Fibroblast of lung (primary cell): ENCODE results near the gene KLF16. TPM values are rescaled to one million over a fixed set of nuclear protein-coding genes. Genes with fewer than 3 reads are reported as not detected.

Experiments used
- DNase-seq, 2 donors: peaks; one replicate each; pipeline versions ENCODE4 v3.0.0 to v3.0.0-alpha.2; 2010; ENCODE audit warnings: low read depth in 2 of 2
- H2AFZ ChIP-seq: 2 replicates; pipeline ENCODE4 v1.5.1; 2012; ENCODE audit warnings: low read length, control low read depth, inconsistent platforms
- H3K27ac ChIP-seq: 2 replicates; pipeline ENCODE4 v1.5.1; 2011; ENCODE audit warnings: low read length, control low read depth; ENCODE audit not compliant: insufficient read depth
- H3K27me3 ChIP-seq: 2 replicates; pipeline ENCODE4 v1.5.1; 2011; ENCODE audit warnings: mild to moderate bottlenecking, low read length; ENCODE audit not compliant: control insufficient read depth, insufficient read depth
- H3K36me3 ChIP-seq: 2 replicates; pipeline ENCODE4 v1.5.1; 2011; ENCODE audit warnings: low read length; ENCODE audit not compliant: control insufficient read depth, insufficient read depth
- H3K4me1 ChIP-seq: 2 replicates; pipeline ENCODE4 v1.5.1; 2011; ENCODE audit warnings: low read length; ENCODE audit not compliant: control insufficient read depth, insufficient read depth; ENCODE audit errors: extremely low read depth
- H3K4me2 ChIP-seq: 2 replicates; pipeline ENCODE4 v1.5.1; 2011; ENCODE audit warnings: low read length, control low read depth; ENCODE audit not compliant: insufficient read depth; ENCODE audit errors: extremely low read depth
- H3K4me3 ChIP-seq, 4 experiments: fragments of 200-600 bp in 1 of 4; sonication (generic) in 1 of 4; replicated peaks in 1 of 4; 2 replicates each; pipeline ENCODE4 v1.5.1; 2011 to 2016; ENCODE audit warnings: low read length in 4 of 4, low read depth in 3 of 4, mild to moderate bottlenecking in 3 of 4, control low read depth in 2 of 4, inconsistent platforms in 1 of 4, mixed read lengths in 1 of 4; ENCODE audit not compliant: insufficient read depth in 1 of 4; ENCODE audit errors: control extremely low read depth in 1 of 4
- H3K79me2 ChIP-seq: 2 replicates; pipeline ENCODE4 v1.5.1; 2012; ENCODE audit warnings: mild to moderate bottlenecking, low read length, inconsistent platforms; ENCODE audit not compliant: control insufficient read depth, insufficient read depth
- H3K9ac ChIP-seq: 2 replicates; pipeline ENCODE4 v1.5.1; 2011; ENCODE audit warnings: mild to moderate bottlenecking, low read length, control low read depth; ENCODE audit not compliant: insufficient read depth
- H3K9me3 ChIP-seq: 2 replicates; pipeline ENCODE4 v1.5.1; 2012; ENCODE audit warnings: low read depth, low read length; ENCODE audit not compliant: control insufficient read depth, insufficient read depth
- H4K20me1 ChIP-seq: 2 replicates; pipeline ENCODE4 v1.5.1; 2011; ENCODE audit warnings: low read length; ENCODE audit not compliant: control insufficient read depth, insufficient read depth; ENCODE audit errors: extremely low read depth
- EZH2 ChIP-seq: IDR thresholded peaks from 2 replicates; pipeline ENCODE4 v1.5.1; 2012; ENCODE audit warnings: low read length, control low read depth, mild to moderate bottlenecking; ENCODE audit errors: missing control alignments
- polyA plus RNA-seq, 2 donors: library from polyadenylated mRNA; depleted of rRNA in 1 of 2; stranded (reverse) in 1 of 2; unstranded in 1 of 2; fragments of >200 nt; gene quantifications; 2 replicates each; pipeline ENCODE4 v1.2.1, GENCODE V29; 2011 to 2012; ENCODE audit warnings: missing spikeins in 1 of 2
- total RNA-seq: library from RNA; depleted of rRNA; stranded (reverse); fragments of >200 nt; gene quantifications from 2 replicates; pipeline ENCODE4 v1.2.1, GENCODE V29; 2014
- TF ChIP-seq, protein P1 (sequence below), 2 donors: IDR thresholded peaks in 1 of 2; conservative IDR thresholded peaks in 1 of 2; 1 replicate in 1 of 2; 2 replicates in 1 of 2; pipeline ENCODE4 v1.5.1; 2011 to 2012; ENCODE audit warnings: low read length in 2 of 2, control low read depth in 1 of 2, inconsistent platforms in 1 of 2, low read depth in 1 of 2, mild to moderate bottlenecking in 1 of 2

KLF16 gene
- total and polyA plus RNA-seq, 2 donors (not counting 1 experiment from before 2014, with no cell fraction given) = 4.2 to 6.9 TPM

DNA sequence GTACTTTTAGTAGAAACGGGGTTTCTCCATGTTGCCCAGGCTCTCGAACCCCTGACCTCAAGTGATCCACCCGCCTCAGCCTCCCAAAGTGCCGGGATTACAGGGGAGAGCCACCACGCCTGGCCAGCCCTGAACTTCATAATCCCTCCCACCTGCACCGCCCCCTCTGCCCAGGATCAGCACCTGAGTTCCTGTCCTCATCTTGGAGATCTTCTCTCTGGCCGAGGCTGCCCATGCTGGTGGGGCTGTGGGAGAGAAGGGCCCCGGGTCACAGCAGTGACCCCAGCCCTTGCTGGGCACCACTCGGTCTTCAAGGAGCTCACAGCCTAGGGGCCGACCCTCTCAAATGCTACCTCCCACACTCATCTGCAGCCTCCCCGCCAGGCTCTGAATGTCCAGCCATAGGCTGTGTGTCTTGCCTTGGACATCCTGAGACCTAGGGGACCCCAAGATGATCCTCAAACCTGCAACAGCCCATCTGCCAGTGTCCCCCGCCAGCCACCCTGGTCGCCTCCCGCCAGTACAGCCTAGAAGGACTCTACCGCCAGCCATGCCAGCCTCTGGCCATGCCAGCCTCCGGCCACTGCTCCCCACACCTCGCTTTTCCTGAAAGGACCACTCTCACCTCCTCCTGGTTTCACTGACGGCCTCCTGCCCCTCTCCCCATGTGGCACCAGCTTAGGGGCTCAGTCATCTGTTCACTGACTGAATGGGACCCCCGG, 52.8 kb downstream of the KLF16 start:
- no peak for TF ChIP-seq EZH2
- TF ChIP-seq, protein P1, sequence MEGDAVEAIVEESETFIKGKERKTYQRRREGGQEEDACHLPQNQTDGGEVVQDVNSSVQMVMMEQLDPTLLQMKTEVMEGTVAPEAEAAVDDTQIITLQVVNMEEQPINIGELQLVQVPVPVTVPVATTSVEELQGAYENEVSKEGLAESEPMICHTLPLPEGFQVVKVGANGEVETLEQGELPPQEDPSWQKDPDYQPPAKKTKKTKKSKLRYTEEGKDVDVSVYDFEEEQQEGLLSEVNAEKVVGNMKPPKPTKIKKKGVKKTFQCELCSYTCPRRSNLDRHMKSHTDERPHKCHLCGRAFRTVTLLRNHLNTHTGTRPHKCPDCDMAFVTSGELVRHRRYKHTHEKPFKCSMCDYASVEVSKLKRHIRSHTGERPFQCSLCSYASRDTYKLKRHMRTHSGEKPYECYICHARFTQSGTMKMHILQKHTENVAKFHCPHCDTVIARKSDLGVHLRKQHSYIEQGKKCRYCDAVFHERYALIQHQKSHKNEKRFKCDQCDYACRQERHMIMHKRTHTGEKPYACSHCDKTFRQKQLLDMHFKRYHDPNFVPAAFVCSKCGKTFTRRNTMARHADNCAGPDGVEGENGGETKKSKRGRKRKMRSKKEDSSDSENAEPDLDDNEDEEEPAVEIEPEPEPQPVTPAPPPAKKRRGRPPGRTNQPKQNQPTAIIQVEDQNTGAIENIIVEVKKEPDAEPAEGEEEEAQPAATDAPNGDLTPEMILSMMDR (conservative IDR thresholded peaks at IDR 0.05 in 1 of 2, IDR thresholded peaks at IDR 0.05 in 1 of 2; ENCODE audit: low read depth in 1 of 2, low read length in 2 of 2) = no peak
- Histone ChIP-seq H3K27me3 (no peaks in the 10 kb centered on the region), H2AFZ (no peak overlapping the region), H3K9me3 (no peaks in the 10 kb centered on the region), H3K4me1 (peaks cover 2% of the 10 kb centered on the region), H3K36me3 (peaks cover 2% of the 10 kb centered on the region), H3K79me2 (no peaks in the 10 kb centered on the region), H3K9ac (no peak overlapping the region), H3K4me3 (no peak overlapping the region), H3K4me2 (no peak overlapping the region), H3K27ac (no peak overlapping the region), H4K20me1 (no peaks in the 10 kb centered on the region)
- DNase-seq = no peak

DNA sequence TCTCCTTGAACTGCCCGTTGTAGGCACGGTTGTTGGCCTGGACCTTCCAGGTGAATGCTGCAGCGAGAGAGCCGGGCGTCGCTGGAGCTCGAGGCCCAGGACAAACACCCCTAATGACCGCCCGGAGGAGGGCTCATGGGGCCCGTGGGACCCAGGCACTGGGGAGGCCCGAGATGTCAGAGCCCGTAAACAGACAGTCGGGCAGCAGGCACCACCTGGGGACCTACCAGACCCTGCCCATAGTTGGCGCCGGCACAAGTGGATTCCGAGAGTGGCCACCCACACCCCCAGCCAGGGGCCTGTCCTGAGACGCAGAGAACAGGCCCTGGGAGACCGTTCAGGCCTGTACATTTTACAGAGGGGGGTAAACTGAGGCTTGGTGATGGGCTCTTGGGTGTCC, 53.7 kb downstream of the KLF16 start:
- no peak overlapping the region for H3K4me3 ChIP-seq
- TF ChIP-seq, protein P1 (conservative IDR thresholded peaks at IDR 0.05 in 1 of 2, IDR thresholded peaks at IDR 0.05 in 1 of 2; ENCODE audit: low read depth in 1 of 2, low read length in 2 of 2) = no peak
- TF ChIP-seq EZH2 = no peak
- H3K9me3 ChIP-seq = no peaks in the 10 kb centered on the region
- no peak overlapping the region for H3K4me2 ChIP-seq
- no peak overlapping the region for H3K27ac ChIP-seq
- no peaks in the 10 kb centered on the region for H4K20me1 ChIP-seq
- no peaks in the 10 kb centered on the region for H3K36me3 ChIP-seq
- H3K27me3 ChIP-seq = no peaks in the 10 kb centered on the region
- no peak overlapping the region for H3K9ac ChIP-seq
- no peak for DNase-seq
- H3K4me1 ChIP-seq = peaks cover 2% of the 10 kb centered on the region
- no peak overlapping the region for H2AFZ ChIP-seq
- no peaks in the 10 kb centered on the region for H3K79me2 ChIP-seq

DNA sequence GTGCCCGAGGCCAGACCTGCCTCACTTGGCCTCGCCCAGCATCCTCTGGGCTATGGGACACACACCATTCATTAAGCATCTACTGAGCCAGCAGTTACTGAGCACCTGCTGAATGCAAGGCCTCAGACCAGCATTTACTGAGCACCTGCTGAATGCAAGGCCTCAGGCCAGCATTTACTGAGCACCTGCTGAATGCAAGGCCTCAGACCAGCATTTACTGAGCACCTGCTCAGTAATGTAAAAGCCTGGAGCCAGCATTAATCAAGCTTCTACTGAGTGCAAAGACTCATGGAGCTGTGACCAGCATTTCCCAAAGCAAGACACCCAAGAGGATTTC, 55.0 kb downstream of the KLF16 start:
- DNase-seq = no peak
- H3K4me1 ChIP-seq = peaks cover 2% of the 10 kb centered on the region
- H3K27ac ChIP-seq = no peak overlapping the region
- H3K36me3 ChIP-seq = no peaks in the 10 kb centered on the region
- no peaks in the 10 kb centered on the region for H3K27me3 ChIP-seq
- H3K9ac ChIP-seq = no peak overlapping the region
- H3K9me3 ChIP-seq = no peaks in the 10 kb centered on the region
- no peak overlapping the region for H3K4me2 ChIP-seq
- H3K4me3 ChIP-seq = no peak overlapping the region
- no peaks in the 10 kb centered on the region for H3K79me2 ChIP-seq
- H2AFZ ChIP-seq = no peak overlapping the region
- H4K20me1 ChIP-seq = no peaks in the 10 kb centered on the region
- TF ChIP-seq, protein P1 (conservative IDR thresholded peaks at IDR 0.05 in 1 of 2, IDR thresholded peaks at IDR 0.05 in 1 of 2; ENCODE audit: low read depth in 1 of 2, low read length in 2 of 2) = no peak
- no peak for TF ChIP-seq EZH2
